Endothelial cell (in vitro differentiated cells): ENCODE measurements around the gene GSK3B. TPM values are rescaled to one million over a fixed set of nuclear protein-coding genes. Genes with fewer than 3 reads are reported as not detected.

Experiments used
- DNase-seq: peaks from one replicate; pipeline ENCODE4 v3.0.0; 2021; ENCODE audit warnings: low spot score
- H3K27ac Mint-ChIP-seq: one replicate; pipeline ENCODE4 v1.8.0; 2021; ENCODE audit warnings: mixed read lengths, inconsistent platforms; ENCODE audit not compliant: unreplicated experiment
- H3K27me3 Mint-ChIP-seq: one replicate; pipeline ENCODE4 v1.8.0; 2021; ENCODE audit warnings: mild to moderate bottlenecking, moderate library complexity, mixed read lengths, inconsistent platforms; ENCODE audit not compliant: unreplicated experiment
- H3K36me3 Mint-ChIP-seq: one replicate; pipeline ENCODE4 v1.8.0; 2021; ENCODE audit warnings: mild to moderate bottlenecking, low read depth, mixed read lengths, inconsistent platforms; ENCODE audit not compliant: unreplicated experiment
- H3K4me1 Mint-ChIP-seq: one replicate; pipeline ENCODE4 v1.8.0; 2021; ENCODE audit warnings: mild to moderate bottlenecking, mixed read lengths, inconsistent platforms; ENCODE audit not compliant: unreplicated experiment
- H3K4me3 Mint-ChIP-seq: one replicate; pipeline ENCODE4 v1.8.0; 2021; ENCODE audit warnings: mild to moderate bottlenecking, mixed read lengths, inconsistent platforms; ENCODE audit not compliant: unreplicated experiment
- H3K9me3 Mint-ChIP-seq: one replicate; pipeline ENCODE4 v1.8.0; 2021; ENCODE audit warnings: mixed read lengths, inconsistent platforms; ENCODE audit not compliant: unreplicated experiment
- CTCF ChIP-seq: fragments of 200-600 bp; sonication (generic); IDR thresholded peaks from one replicate; pipeline ENCODE4 v1.5.0; 2021; ENCODE audit warnings: antibody characterized with exemption; ENCODE audit not compliant: unreplicated experiment
- total RNA-seq: library from RNA; stranded (reverse); fragmentation: NEBNext Ultra II Directional; extraction: Animal tissue kit (Norgen Biotek cat#: 25700); gene quantifications from one replicate; pipeline ENCODE4 v1.2.1, GENCODE V29; 2021; ENCODE audit not compliant: unreplicated experiment

The GSK3B gene
- total RNA-seq, 1 donor from 2014 or later = 78.6 TPM

- Mint-ChIP-seq H3K4me1 (peaks cover 18% of the 10 kb centered on the region), H3K36me3 (peaks cover 1% of the 10 kb centered on the region), H3K27me3 (peaks cover 1% of the 10 kb centered on the region), H3K9me3 (no peaks in the 10 kb centered on the region), H3K27ac (no peak overlapping the region), H3K4me3 (no peak overlapping the region)
- DNase-seq = no peak
- no peak for TF ChIP-seq CTCF
These were observed 60.7 kb downstream of the GSK3B start for GRCh38 chr3:120033596-120033995.

- DNase-seq = no peak
- Mint-ChIP-seq H3K9me3 (no peaks in the 10 kb centered on the region), H3K27me3 (peaks cover 1% of the 10 kb centered on the region), H3K27ac (no peak overlapping the region), H3K36me3 (no peaks in the 10 kb centered on the region), H3K4me3 (no peak overlapping the region), H3K4me1 (peaks cover 18% of the 10 kb centered on the region)
- no peak for TF ChIP-seq CTCF
These were observed 62.7 kb downstream of the GSK3B start for GRCh38 chr3:120031561-120031960.

- H3K9me3 Mint-ChIP-seq = no peaks in the 10 kb centered on the region
These were observed 64.5 kb downstream of the GSK3B start for GRCh38 chr3:120029749-120030148.

GRCh38 chr3:120028271-120029047 lies 65.8 kb downstream of the GSK3B start:
- H3K27ac Mint-ChIP-seq = no peak overlapping the region
- TF ChIP-seq CTCF = no peak
- H3K4me3 Mint-ChIP-seq = no peak overlapping the region
- no peaks in the 10 kb centered on the region for H3K36me3 Mint-ChIP-seq
- no peak for DNase-seq
- peaks cover 19% of the 10 kb centered on the region for H3K4me1 Mint-ChIP-seq
- peaks cover 1% of the 10 kb centered on the region for H3K27me3 Mint-ChIP-seq
- no peaks in the 10 kb centered on the region for H3K9me3 Mint-ChIP-seq

More at GRCh38 chr3:120029749-120030148, 64.5 kb downstream of the GSK3B start:
- no peak for TF ChIP-seq CTCF
- no peak overlapping the region for H3K27ac Mint-ChIP-seq
- H3K27me3 Mint-ChIP-seq = peaks cover 3% of the 10 kb centered on the region
- peaks cover 21% of the 10 kb centered on the region for H3K4me1 Mint-ChIP-seq
- H3K4me3 Mint-ChIP-seq = no peak overlapping the region
- H3K36me3 Mint-ChIP-seq = no peaks in the 10 kb centered on the region
- DNase-seq = no peak

GRCh38 chr3:120027226-120027625 lies 67.0 kb downstream of the GSK3B start:
- H3K9me3 Mint-ChIP-seq = no peaks in the 10 kb centered on the region
- no peak for TF ChIP-seq CTCF
- no peak overlapping the region for H3K27ac Mint-ChIP-seq
- no peak for DNase-seq
- no peak overlapping the region for H3K4me3 Mint-ChIP-seq
- H3K4me1 Mint-ChIP-seq = peaks cover 22% of the 10 kb centered on the region
- no peaks in the 10 kb centered on the region for H3K36me3 Mint-ChIP-seq
- H3K27me3 Mint-ChIP-seq = peaks cover 1% of the 10 kb centered on the region
